Measurements from ENCODE around the gene NFIX. TPM values are rescaled to one million over a fixed set of nuclear protein-coding genes. Genes with fewer than 3 reads are reported as not detected.

Gene NFIX
- total and polyA plus RNA-seq, 2 of the 13 experiments (the other 11 are each of a cell fraction or from before 2014, with no cell fraction given), result 3.4 to 5.4 TPM

DNA sequence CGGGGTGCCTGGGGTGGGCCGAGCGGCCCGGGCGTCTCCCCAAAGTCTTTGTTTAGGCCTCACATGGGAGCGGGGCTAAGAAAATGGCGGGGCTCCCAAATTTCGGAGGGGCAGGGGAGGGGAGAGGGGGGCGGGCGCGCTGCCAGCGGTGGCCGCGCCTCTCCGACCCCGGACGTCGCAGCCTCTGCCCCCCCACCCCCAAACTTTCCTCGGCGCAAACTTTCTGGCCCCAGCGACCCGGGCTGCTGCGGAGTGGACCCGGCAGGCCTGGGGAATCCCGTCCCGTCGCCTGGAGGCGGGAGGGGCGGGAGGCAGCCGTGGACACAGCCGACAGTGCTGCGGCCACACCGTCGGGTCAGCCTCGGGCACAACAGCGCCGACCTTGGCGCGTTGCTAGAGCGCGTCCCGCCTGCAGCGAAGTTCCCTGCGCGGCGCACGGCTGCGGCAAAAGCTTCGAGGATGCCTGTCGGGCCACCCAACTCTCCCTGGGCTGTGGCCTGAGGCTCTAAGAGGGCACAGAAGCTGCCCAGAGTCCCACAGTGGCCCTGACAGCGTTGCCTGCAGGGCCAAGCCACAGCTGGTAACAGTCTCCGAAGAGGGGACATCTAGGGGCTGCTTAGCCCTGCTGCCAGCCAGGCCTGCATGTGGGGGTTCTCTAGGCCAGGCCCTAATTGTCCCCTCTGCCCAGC lies 1.3 kb downstream of the NFIX start (continued):
- TF ChIP-seq, protein P1, sequence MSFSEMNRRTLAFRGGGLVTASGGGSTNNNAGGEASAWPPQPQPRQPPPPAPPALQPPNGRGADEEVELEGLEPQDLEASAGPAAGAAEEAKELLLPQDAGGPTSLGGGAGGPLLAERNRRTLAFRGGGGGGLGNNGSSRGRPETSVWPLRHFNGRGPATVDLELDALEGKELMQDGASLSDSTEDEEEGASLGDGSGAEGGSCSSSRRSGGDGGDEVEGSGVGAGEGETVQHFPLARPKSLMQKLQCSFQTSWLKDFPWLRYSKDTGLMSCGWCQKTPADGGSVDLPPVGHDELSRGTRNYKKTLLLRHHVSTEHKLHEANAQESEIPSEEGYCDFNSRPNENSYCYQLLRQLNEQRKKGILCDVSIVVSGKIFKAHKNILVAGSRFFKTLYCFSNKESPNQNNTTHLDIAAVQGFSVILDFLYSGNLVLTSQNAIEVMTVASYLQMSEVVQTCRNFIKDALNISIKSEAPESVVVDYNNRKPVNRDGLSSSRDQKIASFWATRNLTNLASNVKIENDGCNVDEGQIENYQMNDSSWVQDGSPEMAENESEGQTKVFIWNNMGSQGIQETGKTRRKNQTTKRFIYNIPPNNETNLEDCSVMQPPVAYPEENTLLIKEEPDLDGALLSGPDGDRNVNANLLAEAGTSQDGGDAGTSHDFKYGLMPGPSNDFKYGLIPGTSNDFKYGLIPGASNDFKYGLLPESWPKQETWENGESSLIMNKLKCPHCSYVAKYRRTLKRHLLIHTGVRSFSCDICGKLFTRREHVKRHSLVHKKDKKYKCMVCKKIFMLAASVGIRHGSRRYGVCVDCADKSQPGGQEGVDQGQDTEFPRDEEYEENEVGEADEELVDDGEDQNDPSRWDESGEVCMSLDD (CRISPR knock-in tag; IDR thresholded peaks at IDR 0.05; ENCODE audit: borderline replicate concordance), result no peak
- TF ChIP-seq ZNF878 (CRISPR knock-in tag; IDR thresholded peaks at IDR 0.05) (no peak), ZNF253 (CRISPR knock-in tag; IDR thresholded peaks at IDR 0.05; ENCODE audit: borderline replicate concordance) (no peak), ELF1 (CRISPR knock-in tag; IDR thresholded peaks at IDR 0.05) (no peak), RXRB (CRISPR knock-in tag; IDR thresholded peaks at IDR 0.05; ENCODE audit: borderline replicate concordance) (no peak), FOXK1 (CRISPR knock-in tag; IDR thresholded peaks at IDR 0.05; ENCODE audit: borderline replicate concordance, low read depth) (no peak), ZSCAN20 (CRISPR knock-in tag; IDR thresholded peaks at IDR 0.05; ENCODE audit: borderline replicate concordance) (no peak), ZNF619 (CRISPR knock-in tag; IDR thresholded peaks at IDR 0.05) (peak; percentile 20; the same call in 1 of the 2 replicates), IRX3 (CRISPR knock-in tag; IDR thresholded peaks at IDR 0.05; ENCODE audit: borderline replicate concordance, low read depth) (peak; percentile 27; the same call in 1 of the 2 replicates), ZBTB3 (CRISPR knock-in tag; IDR thresholded peaks at IDR 0.05; ENCODE audit: borderline replicate concordance, low read depth) (no peak), TAF15 (IDR thresholded peaks at IDR 0.05; ENCODE audit: low read depth, low read length, poor library complexity, severe bottlenecking) (no peak), DMAP1 (CRISPR knock-in tag; IDR thresholded peaks at IDR 0.05) (no peak), CENPX (CRISPR knock-in tag; IDR thresholded peaks at IDR 0.05) (no peak), RARA (CRISPR knock-in tag; IDR thresholded peaks at IDR 0.05) (peak; percentile 49; the same call in 1 of the 2 replicates), U2AF1 (optimal IDR thresholded peaks at IDR 0.05; ENCODE audit: low read depth, low read length) (peak; percentile 53), ZNF616 (CRISPR knock-in tag; IDR thresholded peaks at IDR 0.05; ENCODE audit: low read depth) (no peak), REL (CRISPR knock-in tag; conservative IDR thresholded peaks at IDR 0.05) (no peak), ZNF558 (CRISPR knock-in tag; IDR thresholded peaks at IDR 0.05; ENCODE audit: borderline replicate concordance) (0 out of 2 replicates have a peak, but pooled peaks have one; percentile 51), RFXANK (CRISPR knock-in tag; IDR thresholded peaks at IDR 0.05) (no peak)
- TF ChIP-seq, protein P2, sequence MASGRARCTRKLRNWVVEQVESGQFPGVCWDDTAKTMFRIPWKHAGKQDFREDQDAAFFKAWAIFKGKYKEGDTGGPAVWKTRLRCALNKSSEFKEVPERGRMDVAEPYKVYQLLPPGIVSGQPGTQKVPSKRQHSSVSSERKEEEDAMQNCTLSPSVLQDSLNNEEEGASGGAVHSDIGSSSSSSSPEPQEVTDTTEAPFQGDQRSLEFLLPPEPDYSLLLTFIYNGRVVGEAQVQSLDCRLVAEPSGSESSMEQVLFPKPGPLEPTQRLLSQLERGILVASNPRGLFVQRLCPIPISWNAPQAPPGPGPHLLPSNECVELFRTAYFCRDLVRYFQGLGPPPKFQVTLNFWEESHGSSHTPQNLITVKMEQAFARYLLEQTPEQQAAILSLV (CRISPR knock-in tag; IDR thresholded peaks at IDR 0.05; ENCODE audit: borderline replicate concordance), result peak; percentile 57; the same call in 1 of the 2 replicates
- TF ChIP-seq, protein P3, sequence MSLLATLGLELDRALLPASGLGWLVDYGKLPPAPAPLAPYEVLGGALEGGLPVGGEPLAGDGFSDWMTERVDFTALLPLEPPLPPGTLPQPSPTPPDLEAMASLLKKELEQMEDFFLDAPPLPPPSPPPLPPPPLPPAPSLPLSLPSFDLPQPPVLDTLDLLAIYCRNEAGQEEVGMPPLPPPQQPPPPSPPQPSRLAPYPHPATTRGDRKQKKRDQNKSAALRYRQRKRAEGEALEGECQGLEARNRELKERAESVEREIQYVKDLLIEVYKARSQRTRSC (CRISPR knock-in tag; IDR thresholded peaks at IDR 0.05; ENCODE audit: low read depth), result no peak
- TF ChIP-seq, protein P4, sequence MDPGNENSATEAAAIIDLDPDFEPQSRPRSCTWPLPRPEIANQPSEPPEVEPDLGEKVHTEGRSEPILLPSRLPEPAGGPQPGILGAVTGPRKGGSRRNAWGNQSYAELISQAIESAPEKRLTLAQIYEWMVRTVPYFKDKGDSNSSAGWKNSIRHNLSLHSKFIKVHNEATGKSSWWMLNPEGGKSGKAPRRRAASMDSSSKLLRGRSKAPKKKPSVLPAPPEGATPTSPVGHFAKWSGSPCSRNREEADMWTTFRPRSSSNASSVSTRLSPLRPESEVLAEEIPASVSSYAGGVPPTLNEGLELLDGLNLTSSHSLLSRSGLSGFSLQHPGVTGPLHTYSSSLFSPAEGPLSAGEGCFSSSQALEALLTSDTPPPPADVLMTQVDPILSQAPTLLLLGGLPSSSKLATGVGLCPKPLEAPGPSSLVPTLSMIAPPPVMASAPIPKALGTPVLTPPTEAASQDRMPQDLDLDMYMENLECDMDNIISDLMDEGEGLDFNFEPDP (CRISPR knock-in tag; conservative IDR thresholded peaks at IDR 0.05), result no peak
- TF ChIP-seq, protein P5, sequence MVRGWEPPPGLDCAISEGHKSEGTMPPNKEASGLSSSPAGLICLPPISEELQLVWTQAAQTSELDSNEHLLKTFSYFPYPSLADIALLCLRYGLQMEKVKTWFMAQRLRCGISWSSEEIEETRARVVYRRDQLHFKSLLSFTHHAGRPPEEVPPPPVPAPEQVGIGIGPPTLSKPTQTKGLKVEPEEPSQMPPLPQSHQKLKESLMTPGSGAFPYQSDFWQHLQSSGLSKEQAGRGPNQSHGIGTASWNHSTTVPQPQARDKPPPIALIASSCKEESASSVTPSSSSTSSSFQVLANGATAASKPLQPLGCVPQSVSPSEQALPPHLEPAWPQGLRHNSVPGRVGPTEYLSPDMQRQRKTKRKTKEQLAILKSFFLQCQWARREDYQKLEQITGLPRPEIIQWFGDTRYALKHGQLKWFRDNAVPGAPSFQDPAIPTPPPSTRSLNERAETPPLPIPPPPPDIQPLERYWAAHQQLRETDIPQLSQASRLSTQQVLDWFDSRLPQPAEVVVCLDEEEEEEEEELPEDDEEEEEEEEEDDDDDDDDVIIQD (CRISPR knock-in tag; IDR thresholded peaks at IDR 0.05; ENCODE audit: low read depth), result no peak
